ENCODE data around the gene FAM135A.
"Not testable (repeated sequence)": the region's sequence is repeated elsewhere in the genome, so short reads cannot be mapped to it uniquely, and the experiment has no call there.

The FAM135A gene

DNA sequence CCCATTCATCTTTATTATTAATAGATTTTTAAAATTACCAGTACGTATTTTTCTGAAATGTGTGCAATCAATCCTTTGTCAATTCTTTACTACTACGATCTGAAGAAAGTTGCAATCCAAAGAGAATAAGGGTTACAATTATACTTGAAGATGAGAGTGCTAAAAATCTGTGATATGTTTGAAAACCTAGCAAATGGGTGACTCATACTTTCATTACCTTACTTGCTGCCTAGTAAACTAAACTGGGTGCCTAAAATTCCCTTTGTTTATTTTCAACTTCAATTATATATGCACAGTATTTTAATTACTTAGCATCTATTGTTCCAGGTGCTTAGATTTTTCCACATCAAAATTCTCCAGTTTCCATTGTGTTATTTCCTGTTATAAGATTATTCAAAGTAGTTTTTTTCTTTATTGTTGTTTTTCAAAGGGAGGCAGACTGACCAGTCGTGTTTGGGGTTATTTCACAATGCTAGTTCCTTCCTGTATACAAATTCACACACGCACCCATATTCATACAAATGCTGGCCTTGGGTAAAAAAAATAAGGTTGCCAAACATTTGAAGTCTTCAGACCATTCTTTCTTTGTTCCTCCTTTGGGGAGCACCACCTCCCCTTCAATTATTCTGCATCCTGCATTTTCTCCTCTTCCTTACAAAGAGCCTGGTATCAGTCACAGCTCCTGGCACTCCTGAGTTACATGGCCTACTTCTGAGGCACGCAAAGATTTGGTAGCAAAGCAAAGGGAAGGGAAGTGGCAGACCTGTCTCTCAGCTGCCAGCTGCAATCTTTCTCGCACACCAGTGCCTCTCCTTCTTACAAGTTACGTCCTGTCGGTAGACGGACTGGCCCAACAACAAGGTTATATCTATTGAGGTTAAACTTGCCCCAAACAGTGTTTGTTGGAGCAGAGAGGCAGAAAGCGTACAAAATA, 16.2 kb upstream of the FAM135A start:
- no peak for DNase-seq

DNA sequence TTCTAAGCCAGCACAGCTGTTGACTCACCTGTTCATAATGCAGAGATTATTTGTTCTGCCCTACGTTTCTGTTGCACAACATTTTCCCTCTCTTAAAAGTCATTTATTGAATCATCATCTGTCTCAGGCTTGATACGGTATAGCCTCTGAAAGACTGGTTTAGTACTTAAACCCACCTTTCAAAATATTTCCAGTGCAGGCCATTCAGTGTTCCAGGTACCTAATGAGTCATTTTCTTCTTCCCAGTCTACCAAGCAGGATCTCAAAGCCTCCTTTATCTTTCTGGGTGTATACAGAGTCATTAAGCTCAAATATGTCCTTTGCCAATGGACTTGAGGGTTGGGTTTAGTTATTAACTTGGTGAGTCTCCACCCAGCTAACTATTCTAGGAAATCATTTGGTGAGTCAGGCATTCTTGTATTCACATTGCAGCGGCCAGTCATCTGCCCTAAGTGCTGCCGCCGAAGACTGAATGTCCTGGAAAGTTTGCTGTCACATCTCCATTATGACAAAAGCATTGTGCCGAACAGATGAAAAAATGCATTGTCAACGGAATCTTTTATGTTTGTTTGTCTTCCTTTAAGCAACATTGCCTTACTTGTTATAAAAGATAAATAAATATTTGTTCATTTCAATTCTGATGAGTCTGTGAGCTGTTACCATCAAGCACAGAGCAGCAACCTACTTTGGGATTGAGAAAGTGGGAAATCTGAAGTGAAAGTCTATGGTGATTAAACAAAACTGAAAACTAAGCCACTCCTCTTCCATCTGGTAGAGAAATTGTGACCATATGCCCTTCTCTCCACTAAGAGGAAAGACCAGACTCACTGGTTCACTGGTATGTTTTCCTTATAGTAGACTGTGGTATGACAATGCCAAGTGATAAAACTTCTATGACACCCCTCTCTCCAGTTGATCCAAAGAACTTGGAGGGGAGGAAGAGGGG, 14.3 kb upstream of the FAM135A start:
- DNase-seq = no peak

DNA sequence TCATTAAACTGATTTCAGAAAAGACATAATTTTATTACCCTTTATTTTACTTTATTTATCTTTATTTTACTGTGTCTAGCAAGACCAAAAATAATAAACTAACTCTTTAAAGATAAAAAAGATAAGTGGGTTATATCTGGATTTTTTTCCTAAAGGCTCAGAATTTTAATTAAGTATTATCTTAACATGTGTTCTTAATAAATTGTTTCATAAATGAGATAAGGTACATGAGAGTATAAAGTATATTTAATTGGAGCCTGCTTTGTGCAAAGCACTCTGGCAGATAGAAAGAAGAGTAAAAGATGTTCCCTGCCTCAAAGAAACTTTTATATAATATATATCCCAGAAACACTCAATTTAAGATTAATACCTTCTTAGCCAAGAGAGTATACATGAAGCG, 8.7 kb upstream of the FAM135A start:
- DNase-seq = no peak

DNA sequence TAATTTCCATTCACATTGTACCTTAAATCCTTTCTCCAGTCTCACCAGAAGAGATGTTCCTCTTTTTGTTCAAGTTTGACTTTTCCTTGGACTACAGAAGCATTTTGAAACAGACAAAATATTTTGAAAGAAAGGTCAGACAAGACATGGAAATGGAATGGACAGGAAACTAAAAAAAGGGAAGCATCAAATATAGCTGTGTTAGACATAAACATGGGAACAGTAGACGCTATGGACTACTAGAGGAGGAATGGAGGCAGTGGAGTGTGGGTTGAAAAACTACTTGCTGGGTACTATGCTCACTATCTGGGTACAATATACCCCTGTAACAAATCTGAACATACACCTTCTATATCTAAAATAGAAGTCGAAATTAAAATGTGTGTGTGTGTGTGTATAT, 4.1 kb upstream of the FAM135A start:
- no peak for DNase-seq

DNA sequence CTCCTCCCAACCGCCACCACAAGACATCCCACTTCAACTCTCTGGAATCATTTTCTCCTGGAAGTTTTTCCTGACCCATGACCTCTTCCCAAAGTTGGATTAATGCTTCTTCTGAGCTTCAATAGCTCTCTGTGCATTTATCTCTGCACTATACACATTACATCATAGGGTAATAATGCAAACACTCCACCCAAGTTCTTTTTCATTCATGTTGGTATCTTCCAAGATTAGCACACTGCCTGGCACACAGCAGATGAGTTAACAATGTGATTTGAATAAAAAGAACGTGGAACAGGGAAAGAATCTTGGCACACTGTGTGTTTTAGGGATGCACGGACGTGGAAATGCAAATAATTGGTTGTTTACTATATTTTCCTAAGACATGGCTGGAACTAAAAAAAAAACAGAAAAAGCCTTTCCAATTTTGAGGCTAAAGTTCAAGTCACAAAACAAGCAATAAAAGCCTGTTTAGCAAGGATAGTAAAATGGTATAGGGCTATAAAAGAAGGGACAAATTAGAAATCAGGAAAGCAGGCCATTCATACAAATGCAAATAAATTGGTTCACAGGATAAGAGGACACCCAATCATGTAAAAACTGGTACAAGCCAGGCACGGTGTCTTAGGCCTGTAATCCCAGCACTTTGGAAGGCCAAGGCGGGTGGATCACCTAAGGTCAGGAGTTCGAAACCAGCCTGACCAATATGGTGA, 1.6 kb upstream of the FAM135A start:
- DNase-seq = no peak

DNA sequence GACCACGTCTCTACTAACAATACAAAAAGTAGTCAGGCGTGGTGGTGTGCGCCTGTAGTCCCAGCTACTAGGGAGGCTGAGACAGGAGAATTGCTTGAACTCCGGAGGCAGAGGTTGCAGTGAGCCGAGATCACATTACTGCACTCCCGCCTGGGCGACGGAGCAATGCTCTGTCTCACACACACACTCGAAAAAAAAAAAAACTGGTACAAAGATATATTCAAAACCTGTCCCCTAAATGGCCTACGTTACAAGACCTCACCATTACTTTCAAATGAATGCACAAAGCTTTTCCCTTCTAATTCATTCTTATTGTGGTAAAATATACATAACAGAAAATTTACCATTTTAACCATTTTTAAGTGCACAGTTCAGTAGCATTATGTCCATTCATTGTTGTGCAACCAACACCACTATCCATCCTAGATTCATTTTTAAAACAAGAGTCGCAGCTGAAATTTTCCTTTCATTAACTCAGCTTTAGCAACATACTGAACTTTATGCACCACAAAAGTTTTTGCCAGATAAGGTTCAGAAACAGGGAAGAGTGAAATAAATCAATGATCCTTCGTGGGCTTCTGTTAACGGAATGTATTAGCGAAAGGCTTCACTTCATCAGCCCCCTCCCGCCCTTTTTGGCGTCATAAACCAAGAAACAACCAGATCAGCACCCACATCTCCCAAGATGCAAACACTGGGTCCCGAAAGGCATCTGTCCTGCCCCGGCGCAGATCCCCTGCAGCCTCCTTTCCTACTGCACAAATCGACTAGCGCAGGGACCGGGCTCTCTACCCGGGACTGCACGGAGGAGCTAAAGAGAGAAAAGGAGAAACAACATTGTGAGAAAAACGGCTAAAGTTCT, 825 bp upstream of the FAM135A start:
- no peak for DNase-seq

DNA sequence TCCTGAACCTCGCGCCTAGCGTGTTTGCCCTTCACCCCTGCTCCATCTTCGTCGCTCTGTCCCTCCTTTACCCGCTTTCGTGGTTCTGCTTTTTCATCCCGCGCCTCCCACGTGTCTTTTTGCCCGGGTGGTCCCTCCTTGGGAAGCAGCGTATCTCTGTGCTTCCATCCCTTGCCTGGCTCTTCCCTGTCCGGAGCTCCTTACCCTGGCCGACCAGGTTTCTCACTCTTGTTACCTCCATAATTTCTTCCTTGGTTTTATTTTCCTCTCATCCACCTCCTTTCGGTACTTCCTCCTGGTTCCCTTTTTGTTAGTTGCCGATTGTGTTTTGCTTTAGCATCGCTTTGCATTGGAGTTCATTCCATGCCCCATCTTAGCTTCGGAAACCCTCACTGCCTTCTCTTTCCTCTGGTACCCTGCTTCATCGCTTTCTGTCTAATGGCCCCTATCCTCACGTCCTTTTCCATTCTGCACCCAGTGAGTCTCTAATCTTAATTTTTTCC, 735 bp downstream of the FAM135A start:
- no peak for DNase-seq

DNA sequence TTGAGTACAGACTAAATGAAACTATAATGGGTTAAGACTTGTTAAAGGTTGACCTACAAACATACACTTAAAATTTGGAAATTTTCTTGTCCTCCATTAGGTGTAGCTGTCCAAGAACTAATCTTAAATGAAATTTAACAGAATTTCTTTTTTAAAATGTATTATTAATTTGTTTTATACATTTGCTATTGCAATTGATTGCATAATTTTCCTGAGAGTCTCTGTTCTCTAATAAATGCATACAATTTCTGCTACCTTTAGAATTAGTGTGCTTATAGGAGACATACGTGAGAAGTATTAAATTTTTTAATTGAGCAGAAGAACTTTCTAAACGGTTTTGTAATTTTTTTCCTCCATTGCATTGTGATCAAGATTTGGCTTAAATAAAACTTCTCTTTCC, 1.5 kb downstream of the FAM135A start:
- DNase-seq = no peak

DNA sequence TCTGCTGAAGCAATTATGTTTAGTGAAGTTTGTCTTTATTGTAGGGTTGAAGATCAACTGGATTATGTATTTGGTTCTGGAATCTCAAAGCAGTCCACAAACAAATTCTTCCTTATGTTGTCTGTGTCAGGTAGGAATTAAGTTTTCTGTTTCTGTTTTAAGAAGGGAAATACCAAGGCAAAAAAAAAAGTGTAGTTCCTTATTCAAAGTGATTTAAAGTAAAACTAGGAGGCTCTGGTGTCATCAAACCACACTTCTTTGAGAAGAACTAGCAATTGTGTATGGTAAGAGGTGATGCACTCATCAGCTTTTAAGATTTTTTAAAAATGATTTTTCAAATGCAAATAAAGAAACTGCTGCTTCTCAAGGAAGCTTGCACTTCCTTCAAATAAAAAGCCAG, 1.9 kb downstream of the FAM135A start:
- no peak for DNase-seq

DNA sequence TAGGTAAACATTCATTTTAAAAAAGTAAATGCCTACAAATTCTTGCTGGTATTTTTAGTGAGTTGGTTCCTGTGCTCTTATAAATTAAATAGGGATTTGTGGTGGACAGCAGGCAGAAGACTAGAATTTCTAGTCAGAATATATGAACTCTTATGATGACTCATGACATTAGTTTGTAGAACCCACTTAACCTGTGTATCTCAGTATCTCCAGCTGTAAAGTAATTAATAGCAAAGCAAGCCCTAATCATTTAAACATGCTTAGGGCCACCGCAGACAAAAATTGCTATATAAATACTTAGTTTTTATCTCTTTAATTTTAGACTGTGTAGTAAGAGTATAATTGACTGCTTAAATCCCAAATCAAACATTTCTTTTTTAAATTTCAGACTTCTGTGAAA, 2.4 kb downstream of the FAM135A start:
- no peak for DNase-seq

DNA sequence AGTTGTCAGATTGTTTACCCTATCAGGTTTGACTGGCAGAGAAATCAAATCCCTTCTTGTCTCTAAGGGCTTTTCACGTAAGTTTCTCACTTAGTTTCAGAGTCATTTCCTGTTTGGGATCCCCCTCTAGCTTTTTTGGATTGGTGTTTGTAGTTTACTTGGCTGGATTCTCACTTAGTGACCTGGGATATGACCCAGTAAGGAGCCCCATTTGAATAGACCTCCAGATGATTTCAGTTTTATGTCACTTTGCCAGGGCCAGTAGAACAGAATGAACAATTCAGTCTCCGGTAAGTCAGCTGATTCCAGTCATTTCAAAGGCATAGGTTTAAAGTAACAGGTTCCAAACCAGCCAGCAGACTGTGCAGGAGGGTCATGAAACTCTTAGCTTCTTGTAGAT, 8.2 kb downstream of the FAM135A start:
- DNase-seq = no peak

DNA sequence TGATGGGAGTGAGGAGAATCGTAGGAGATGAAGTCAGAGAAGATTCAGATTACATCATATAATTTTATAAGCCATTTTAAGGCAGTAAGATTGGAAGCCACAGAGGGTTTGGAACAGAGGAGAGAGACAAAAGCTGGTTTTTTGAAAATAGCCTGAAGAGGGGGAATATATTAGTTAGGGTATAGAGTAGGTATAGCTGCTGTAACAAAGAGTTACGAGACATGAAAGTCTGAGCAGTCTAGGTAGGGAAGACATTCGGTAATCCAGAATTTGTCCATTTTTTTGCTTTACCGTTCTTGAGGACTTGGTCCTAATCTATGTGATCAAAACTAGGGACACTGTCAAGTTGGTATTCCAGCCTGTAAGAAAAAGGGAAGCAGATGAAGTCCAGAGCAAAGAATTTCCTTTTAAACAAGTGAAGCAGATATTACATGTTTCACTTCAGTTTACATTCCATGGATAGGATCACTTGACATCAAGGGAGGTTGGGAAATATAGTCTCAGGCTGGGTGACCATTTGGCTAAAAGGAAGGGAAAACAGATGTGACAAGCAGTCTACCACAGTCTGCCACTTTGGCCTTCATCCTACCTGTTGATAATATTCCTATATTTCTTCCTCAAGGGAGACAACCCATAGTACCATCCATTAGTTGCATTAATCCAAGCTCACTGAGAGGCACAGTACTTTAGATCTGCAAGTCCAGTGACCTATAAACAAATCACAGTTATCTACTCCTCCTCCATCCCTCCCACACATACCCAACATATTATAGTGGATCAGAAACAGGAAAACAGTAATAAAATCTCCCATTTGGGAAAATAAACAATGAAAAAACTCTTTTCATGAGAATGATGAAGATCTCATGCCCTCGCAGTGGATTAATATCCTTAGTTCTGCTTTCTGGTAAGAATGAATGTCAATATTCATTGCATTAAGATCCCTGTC, 10.2 kb downstream of the FAM135A start:
- DNase-seq = no peak

DNA sequence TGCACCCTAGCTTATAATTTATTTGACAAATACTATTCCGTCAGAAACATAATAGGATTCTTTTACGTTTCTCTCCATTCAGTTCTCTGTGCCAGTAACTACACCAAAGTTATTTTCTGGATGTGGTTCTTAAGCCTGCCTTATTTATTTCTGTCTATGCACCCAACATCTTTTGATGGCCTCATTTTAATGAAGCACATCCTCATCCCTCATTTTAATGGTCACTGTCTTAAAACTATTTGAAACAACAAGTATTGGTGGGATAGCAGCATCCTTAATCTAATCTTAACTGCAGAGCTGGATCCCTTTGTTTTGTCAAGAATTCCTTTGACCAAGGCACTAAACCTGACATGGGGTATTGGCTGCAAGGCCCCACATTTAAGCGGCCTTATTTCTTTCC, 11.0 kb downstream of the FAM135A start:
- no peak for DNase-seq

DNA sequence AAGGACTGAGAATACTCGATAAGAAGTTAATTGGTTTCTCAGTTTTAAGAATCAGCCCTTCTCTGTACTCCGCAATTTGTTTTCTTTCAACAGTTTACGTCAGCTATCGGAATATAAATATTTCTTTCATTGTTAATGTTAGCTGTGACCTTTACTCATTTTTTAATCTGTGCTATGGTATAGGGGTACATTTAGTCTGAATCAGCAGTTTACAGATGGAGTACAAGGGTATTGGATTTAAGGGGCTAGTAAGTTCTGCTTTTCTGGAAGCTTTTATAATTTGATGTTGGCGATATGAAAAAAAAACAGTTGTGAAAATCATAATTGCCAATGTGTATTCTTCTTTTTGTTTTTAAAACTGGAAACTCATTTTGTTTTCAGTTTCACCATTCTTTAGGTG, 23.0 kb downstream of the FAM135A start:
- DNase-seq = no peak

DNA sequence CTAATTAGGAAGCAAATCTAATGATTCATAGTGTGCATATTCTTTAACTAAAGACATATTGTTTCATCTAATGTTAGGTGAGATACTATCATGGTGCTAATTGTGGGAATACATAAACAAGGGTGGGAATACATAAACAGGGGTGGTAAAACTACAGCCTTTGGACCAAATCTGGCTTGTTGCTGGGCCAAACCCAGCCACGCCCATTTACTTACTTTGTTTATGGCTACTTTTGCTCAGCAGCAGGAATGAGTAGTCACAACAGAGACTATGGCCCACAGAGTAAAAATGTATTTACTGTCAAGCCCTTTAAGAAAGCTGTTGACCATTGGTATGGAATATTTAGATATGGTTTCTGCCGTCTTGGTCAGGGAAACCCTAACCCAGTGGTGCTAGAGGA, 31.7 kb downstream of the FAM135A start:
- DNase-seq = no peak

DNA sequence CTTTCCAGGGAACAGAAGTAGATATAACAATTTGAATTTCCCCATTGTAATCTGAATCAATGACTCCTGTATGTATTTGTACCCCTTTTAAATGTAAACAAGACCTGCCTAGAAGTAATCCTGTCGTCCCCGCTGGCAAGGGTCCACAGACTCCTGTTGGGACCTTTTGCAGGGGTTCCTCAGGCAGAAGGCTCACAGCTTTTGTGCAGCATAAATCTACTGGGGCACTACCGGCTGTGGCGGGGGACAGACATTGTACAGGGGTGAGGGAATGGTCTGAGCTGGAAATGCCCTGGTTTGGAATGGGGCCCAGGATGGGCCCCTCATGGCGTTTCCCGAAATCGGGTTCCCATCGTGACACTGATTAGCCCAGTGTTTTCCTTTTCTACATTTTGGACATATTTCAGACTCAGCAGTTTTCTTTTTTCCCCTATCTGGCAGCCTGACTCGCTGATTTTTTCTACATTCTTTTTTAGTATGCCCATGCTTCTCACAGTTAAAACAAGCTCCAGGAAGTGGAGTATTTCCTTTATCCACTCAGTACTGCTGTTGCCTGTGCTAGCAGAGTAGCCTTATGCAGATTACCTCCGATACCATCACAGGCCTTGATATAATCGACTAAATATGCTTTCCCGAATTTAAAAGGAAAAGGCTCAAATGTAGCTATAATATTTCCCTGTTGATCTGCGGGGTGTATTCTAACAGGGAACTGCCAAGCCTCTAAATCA, 34.2 kb downstream of the FAM135A start:
- not testable (repeated sequence) for DNase-seq

DNA sequence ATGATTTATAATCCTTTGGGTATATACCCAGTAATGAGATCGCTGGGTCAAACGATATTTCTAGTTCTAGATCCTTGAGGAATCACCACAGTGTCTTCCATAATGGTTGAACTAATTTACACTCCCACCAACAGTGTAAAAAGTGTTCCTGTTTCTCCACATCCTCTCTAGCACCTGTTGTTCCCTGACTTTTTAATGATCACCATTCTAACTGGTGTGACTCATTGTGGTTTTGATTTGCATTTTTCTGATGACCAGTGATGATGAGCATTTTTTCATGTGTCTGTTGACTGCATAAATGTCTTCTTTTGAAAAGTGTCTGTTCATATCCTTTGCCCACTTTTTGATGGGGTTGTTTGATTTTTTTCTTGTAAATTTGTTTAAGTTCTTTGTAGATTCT, 40.6 kb downstream of the FAM135A start:
- DNase-seq = not testable (repeated sequence)

DNA sequence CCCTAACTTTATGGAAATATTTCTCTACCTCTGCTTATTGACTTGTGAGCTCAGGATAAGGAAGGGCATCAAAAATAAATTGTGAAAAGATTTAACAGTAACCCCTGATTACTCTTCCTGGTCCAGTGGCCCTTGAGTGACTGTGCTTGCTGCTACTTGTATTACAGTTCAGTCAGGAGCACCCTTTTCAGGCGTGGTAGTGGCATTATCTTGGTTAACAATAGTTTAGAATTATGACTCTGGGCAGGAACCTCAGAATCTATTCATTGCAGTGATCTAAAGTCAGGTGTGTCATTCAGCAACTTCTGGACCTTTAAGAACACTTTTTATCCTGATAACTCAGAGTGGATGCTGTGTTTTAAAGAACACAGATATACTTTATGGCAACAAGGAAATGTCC, 43.4 kb downstream of the FAM135A start:
- no peak for DNase-seq

DNA sequence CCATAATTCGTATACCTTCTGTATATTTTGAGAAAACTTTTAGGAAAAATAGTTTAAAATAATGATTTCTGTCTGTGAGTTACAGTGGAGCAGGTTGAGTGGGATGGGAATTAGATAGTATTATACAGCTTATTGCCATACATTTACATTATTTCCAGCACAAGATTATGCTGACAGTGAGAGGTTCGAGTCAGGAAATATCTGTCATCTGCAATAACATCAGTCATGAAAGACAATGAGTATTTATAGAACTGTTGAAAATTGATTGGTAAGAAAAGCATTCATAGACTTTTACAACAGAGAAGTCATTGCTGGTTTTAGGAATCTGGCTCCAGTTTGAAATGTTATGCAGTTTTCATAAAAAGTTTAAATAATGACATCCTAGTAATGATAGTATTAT, 45.9 kb downstream of the FAM135A start:
- no peak for DNase-seq

DNA sequence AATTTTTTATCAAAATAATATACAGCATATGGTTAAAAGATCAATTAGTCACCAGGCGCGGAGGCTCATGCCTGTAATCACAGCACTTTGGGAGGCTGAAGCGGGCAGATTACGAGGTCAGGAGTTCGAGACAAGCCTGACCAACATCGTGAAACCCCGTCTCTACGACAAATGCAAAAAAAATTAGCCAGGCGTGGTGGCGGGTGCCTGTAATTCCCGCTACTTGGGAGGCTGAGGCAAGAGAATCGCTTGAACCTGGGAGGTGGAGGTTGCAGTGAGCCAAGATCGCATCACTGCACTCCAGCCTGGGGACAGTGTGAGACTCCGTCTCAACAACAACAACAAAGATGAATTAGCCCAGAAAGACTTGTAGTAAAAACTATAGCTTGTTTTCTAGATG, 46.4 kb downstream of the FAM135A start:
- DNase-seq = not testable (repeated sequence)
